OCI-LY7 (cell line): Measurements from ENCODE around the gene RBM39.

ENCODE experiments used
- EZH2phosphoT487 ChIP-seq: fragments of 200-600 bp; sonication (generic); IDR thresholded peaks from 2 replicates; pipeline ENCODE4 v1.6.1; 2018; ENCODE audit warnings: low read depth, borderline replicate concordance, mild to moderate bottlenecking, mixed run types, antibody characterized with exemption, low read length, moderate library complexity, mixed read lengths
- TF ChIP-seq, protein P1 (sequence below): fragments of 200-600 bp; sonication (generic); conservative IDR thresholded peaks from 2 replicates; pipeline ENCODE4 v1.5.1; 2014; ENCODE audit warnings: mild to moderate bottlenecking, antibody characterized with exemption, low read length, moderate library complexity, mixed read lengths

- TF ChIP-seq, protein P1, sequence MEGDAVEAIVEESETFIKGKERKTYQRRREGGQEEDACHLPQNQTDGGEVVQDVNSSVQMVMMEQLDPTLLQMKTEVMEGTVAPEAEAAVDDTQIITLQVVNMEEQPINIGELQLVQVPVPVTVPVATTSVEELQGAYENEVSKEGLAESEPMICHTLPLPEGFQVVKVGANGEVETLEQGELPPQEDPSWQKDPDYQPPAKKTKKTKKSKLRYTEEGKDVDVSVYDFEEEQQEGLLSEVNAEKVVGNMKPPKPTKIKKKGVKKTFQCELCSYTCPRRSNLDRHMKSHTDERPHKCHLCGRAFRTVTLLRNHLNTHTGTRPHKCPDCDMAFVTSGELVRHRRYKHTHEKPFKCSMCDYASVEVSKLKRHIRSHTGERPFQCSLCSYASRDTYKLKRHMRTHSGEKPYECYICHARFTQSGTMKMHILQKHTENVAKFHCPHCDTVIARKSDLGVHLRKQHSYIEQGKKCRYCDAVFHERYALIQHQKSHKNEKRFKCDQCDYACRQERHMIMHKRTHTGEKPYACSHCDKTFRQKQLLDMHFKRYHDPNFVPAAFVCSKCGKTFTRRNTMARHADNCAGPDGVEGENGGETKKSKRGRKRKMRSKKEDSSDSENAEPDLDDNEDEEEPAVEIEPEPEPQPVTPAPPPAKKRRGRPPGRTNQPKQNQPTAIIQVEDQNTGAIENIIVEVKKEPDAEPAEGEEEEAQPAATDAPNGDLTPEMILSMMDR: no peak
- TF ChIP-seq EZH2phosphoT487: no peak
Observed at GRCh38 chr20:35730583-35731468, 11.2 kb downstream of the RBM39 start.
